HEK293 (cell line): Measurements from ENCODE around the gene EPN2.
A peak's percentile ranks its signal among the peaks of the same experiment; 100 is the strongest.

Experiments used
- CTCF ChIA-PET: fragments of 350-600 bp; formaldehyde crosslinking; extraction: SDS; loops from one replicate; lab custom pipeline; 2021; ENCODE audit warnings: antibody characterized with exemption; lab: Yijun Ruan, JAX
- POLR2A ChIA-PET: fragments of 300-600 bp; formaldehyde crosslinking; extraction: SDS; loops from one replicate; lab custom pipeline; 2020; ENCODE audit warnings: antibody characterized with exemption, inconsistent platforms; lab: Yijun Ruan, JAX
- H3K27ac ChIP-seq: fragments of 200-500 bp; sonication (Bioruptor generic); 2 replicates; pipeline ENCODE4 v1.5.1; 2014; ENCODE audit warnings: low read depth, low read length, control low read depth, inconsistent platforms; ENCODE audit errors: extremely low read depth
- H3K36me3 ChIP-seq, 2 experiments: fragments of 200-500 bp in 1 of 2; sonication (Bioruptor generic) in 1 of 2; 1 replicate in 1 of 2; 2 replicates in 1 of 2; pipeline ENCODE4 v1.5.1; 2014 to 2017; ENCODE audit warnings: inconsistent platforms in 2 of 2, low read length in 2 of 2; ENCODE audit not compliant: control insufficient read depth in 2 of 2, insufficient read depth in 1 of 2
- H3K4me1 ChIP-seq: fragments of 200-500 bp; sonication (Bioruptor generic); 2 replicates; pipeline ENCODE4 v1.5.1; 2014; ENCODE audit warnings: mild to moderate bottlenecking, low read length, inconsistent platforms; ENCODE audit not compliant: control insufficient read depth, insufficient read depth
- H3K4me3 ChIP-seq: 2 replicates; pipeline ENCODE4 v1.5.1; 2011; ENCODE audit warnings: low read depth, mild to moderate bottlenecking, control low read depth, low read length, moderate library complexity
- H3K9me3 ChIP-seq: fragments of 200-500 bp; sonication (Bioruptor generic); 2 replicates; pipeline ENCODE4 v1.5.1; 2014; ENCODE audit warnings: low read depth, low read length, inconsistent platforms; ENCODE audit not compliant: control insufficient read depth, insufficient read depth
- FEZF1 ChIP-seq: fragments of 450-650 bp; formaldehyde crosslinking; IDR thresholded peaks from 2 replicates; pipeline ENCODE4 v1.5.1; 2016; ENCODE audit warnings: missing biosample characterization, missing genetic modification characterization
- GLI4 ChIP-seq: fragments of 450-650 bp; formaldehyde crosslinking; IDR thresholded peaks from 2 replicates; pipeline ENCODE4 v1.5.1; 2016; ENCODE audit warnings: missing biosample characterization, missing genetic modification characterization
- KLF9 ChIP-seq: fragments of 450-650 bp; formaldehyde crosslinking; IDR thresholded peaks from 2 replicates; pipeline ENCODE4 v1.5.1; 2016; ENCODE audit warnings: missing biosample characterization, missing genetic modification characterization, low read depth
- SCRT2 ChIP-seq: fragments of 450-650 bp; formaldehyde crosslinking; IDR thresholded peaks from 2 replicates; pipeline ENCODE4 v1.5.1; 2016; ENCODE audit warnings: missing biosample characterization, missing genetic modification characterization
- ZBTB7A ChIP-seq: fragments of 450-650 bp; formaldehyde crosslinking; IDR thresholded peaks from 2 replicates; pipeline ENCODE4 v1.5.1; 2016; ENCODE audit warnings: low read depth, missing biosample characterization, missing genetic modification characterization
- ZFHX2 ChIP-seq: fragments of 450-650 bp; formaldehyde crosslinking; conservative IDR thresholded peaks from 2 replicates; pipeline ENCODE4 v1.5.1; 2016; ENCODE audit warnings: missing biosample characterization, missing genetic modification characterization
- ZFP3 ChIP-seq: fragments of 450-650 bp; formaldehyde crosslinking; IDR thresholded peaks from 2 replicates; pipeline ENCODE4 v1.5.1; 2016; ENCODE audit warnings: low read depth, missing biosample characterization, missing genetic modification characterization
- ZNF274 ChIP-seq, 2 experiments: fragments of 200-500 bp in 1 of 2; fragments of 450-650 bp in 1 of 2; sonication (Bioruptor generic) in 1 of 2; formaldehyde crosslinking in 1 of 2; IDR thresholded peaks; 2 replicates each; pipeline versions ENCODE4 v1.5.1 to v1.6.1; 2014 to 2016; ENCODE audit warnings: borderline replicate concordance in 1 of 2, inconsistent platforms in 1 of 2, low read length in 1 of 2, missing biosample characterization in 1 of 2, missing genetic modification characterization in 1 of 2
- ZNF302 ChIP-seq: fragments of 450-650 bp; formaldehyde crosslinking; IDR thresholded peaks from 2 replicates; pipeline ENCODE4 v1.5.1; 2016; ENCODE audit warnings: missing biosample characterization, missing genetic modification characterization, low read depth
- ZNF341 ChIP-seq: fragments of 450-650 bp; formaldehyde crosslinking; IDR thresholded peaks from 2 replicates; pipeline ENCODE4; 2016; ENCODE audit warnings: low read depth, missing biosample characterization, missing genetic modification characterization
- ZNF354C ChIP-seq: fragments of 450-650 bp; formaldehyde crosslinking; IDR thresholded peaks from 2 replicates; pipeline ENCODE4 v1.5.1; 2016; ENCODE audit warnings: missing biosample characterization, missing genetic modification characterization, low read depth, borderline replicate concordance
- ZNF362 ChIP-seq: fragments of 450-650 bp; formaldehyde crosslinking; IDR thresholded peaks from 2 replicates; pipeline ENCODE4 v1.5.1; 2016; ENCODE audit warnings: missing biosample characterization, missing genetic modification characterization
- ZNF529 ChIP-seq: fragments of 450-650 bp; formaldehyde crosslinking; IDR thresholded peaks from 2 replicates; pipeline ENCODE4 v1.5.1; 2017; ENCODE audit warnings: missing genetic modification characterization, missing biosample characterization; ENCODE audit not compliant: insufficient replicate concordance
- TF ChIP-seq, protein P1 (sequence below): fragments of 450-650 bp; formaldehyde crosslinking; IDR thresholded peaks from 2 replicates; pipeline ENCODE4 v1.5.1; 2016; ENCODE audit warnings: missing biosample characterization, missing genetic modification characterization
- TF ChIP-seq, protein P2 (sequence below): fragments of 450-650 bp; formaldehyde crosslinking; IDR thresholded peaks from 2 replicates; pipeline ENCODE4 v1.5.1; 2016; ENCODE audit warnings: missing biosample characterization, missing genetic modification characterization
- TF ChIP-seq, protein P3 (sequence below): fragments of 450-650 bp; formaldehyde crosslinking; IDR thresholded peaks from 2 replicates; pipeline ENCODE4 v1.5.1; 2016; ENCODE audit warnings: missing biosample characterization, missing genetic modification characterization

EPN2 gene

GRCh38 chr17:19335951-19336631 lies 98.9 kb downstream of the EPN2 start:
- POLR2A ChIA-PET = no interaction called here
- no peaks in the 10 kb centered on the region for H3K4me1 ChIP-seq
- no peak overlapping the region for H3K27ac ChIP-seq
- no peak for TF ChIP-seq ZBTB7A (tag by site-specific recombination)
- TF ChIP-seq, protein P1, sequence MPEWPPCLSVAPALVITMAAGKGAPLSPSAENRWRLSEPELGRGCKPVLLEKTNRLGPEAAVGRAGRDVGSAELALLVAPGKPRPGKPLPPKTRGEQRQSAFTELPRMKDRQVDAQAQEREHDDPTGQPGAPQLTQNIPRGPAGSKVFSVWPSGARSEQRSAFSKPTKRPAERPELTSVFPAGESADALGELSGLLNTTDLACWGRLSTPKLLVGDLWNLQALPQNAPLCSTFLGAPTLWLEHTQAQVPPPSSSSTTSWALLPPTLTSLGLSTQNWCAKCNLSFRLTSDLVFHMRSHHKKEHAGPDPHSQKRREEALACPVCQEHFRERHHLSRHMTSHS = no peak
- no peak for TF ChIP-seq ZFP3 (tag by site-specific recombination)
- no peak for TF ChIP-seq GLI4
- TF ChIP-seq FEZF1 (tag by site-specific recombination) = no peak
- no peak for TF ChIP-seq ZNF354C
- TF ChIP-seq ZNF274 (IDR thresholded peaks at IDR 0.05; ENCODE audit: low read length) = no peak
- no peak for TF ChIP-seq ZNF274 (tag by site-specific recombination; IDR thresholded peaks at IDR 0.05; ENCODE audit: borderline replicate concordance)
- TF ChIP-seq, protein P2, sequence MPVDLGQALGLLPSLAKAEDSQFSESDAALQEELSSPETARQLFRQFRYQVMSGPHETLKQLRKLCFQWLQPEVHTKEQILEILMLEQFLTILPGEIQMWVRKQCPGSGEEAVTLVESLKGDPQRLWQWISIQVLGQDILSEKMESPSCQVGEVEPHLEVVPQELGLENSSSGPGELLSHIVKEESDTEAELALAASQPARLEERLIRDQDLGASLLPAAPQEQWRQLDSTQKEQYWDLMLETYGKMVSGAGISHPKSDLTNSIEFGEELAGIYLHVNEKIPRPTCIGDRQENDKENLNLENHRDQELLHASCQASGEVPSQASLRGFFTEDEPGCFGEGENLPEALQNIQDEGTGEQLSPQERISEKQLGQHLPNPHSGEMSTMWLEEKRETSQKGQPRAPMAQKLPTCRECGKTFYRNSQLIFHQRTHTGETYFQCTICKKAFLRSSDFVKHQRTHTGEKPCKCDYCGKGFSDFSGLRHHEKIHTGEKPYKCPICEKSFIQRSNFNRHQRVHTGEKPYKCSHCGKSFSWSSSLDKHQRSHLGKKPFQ (tag by site-specific recombination) = no peak
- TF ChIP-seq KLF9 (tag by site-specific recombination) = no peak
- TF ChIP-seq ZNF362 (tag by site-specific recombination) = no peak
- peaks cover 0 to 35% of the 10 kb centered on the region in 2 experiments; a peak in 1 of 3 replicates for H3K36me3 ChIP-seq
- H3K4me3 ChIP-seq = no peak overlapping the region
- CTCF ChIA-PET = interaction anchor here (0.5 to 1.3 kb wide), 2 partner anchors 17 to 71 kb away, joined by 4 to 7 read pairs; no protein-coding TSS in a partner anchor
- no peaks in the 10 kb centered on the region for H3K9me3 ChIP-seq

GRCh38 chr17:19336938-19337711 lies 100.0 kb downstream of the EPN2 start:
- CTCF ChIA-PET = interaction anchor here (0.6 to 1.4 kb wide), 9 partner anchors 8 to 161 kb away, joined by 3 to 9 read pairs (median 4); no protein-coding TSS in a partner anchor
- TF ChIP-seq ZNF529 (tag by site-specific recombination) (no peak), ZFHX2 (tag by site-specific recombination) (no peak), ZNF341 (tag by site-specific recombination) (0 out of 2 replicates have a peak, but pooled peaks have one; percentile 29), SCRT2 (0 out of 2 replicates have a peak, but pooled peaks have one; percentile 28), ZNF302 (tag by site-specific recombination) (no peak)
- TF ChIP-seq, protein P3, sequence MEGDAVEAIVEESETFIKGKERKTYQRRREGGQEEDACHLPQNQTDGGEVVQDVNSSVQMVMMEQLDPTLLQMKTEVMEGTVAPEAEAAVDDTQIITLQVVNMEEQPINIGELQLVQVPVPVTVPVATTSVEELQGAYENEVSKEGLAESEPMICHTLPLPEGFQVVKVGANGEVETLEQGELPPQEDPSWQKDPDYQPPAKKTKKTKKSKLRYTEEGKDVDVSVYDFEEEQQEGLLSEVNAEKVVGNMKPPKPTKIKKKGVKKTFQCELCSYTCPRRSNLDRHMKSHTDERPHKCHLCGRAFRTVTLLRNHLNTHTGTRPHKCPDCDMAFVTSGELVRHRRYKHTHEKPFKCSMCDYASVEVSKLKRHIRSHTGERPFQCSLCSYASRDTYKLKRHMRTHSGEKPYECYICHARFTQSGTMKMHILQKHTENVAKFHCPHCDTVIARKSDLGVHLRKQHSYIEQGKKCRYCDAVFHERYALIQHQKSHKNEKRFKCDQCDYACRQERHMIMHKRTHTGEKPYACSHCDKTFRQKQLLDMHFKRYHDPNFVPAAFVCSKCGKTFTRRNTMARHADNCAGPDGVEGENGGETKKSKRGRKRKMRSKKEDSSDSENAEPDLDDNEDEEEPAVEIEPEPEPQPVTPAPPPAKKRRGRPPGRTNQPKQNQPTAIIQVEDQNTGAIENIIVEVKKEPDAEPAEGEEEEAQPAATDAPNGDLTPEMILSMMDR (tag by site-specific recombination) = peak; percentile 47; the same call in 1 of the 2 replicates
- Histone ChIP-seq H3K27ac (no peak overlapping the region), H3K4me1 (no peaks in the 10 kb centered on the region), H3K9me3 (no peaks in the 10 kb centered on the region), H3K36me3 (peaks cover 0 to 24% of the 10 kb centered on the region in 2 experiments; a peak in 1 of 3 replicates), H3K4me3 (no peak overlapping the region)
- POLR2A ChIA-PET = interaction anchor here (1.1 kb wide), 1 partner anchor 41 kb away, joined by 3 read pairs; the partner anchor contains the start of gene MAPK7
